GM12801 (cell line): ENCODE data around the gene PARP8.

ENCODE experiments used
- CTCF ChIP-seq: IDR thresholded peaks from one replicate; pipeline ENCODE4 v1.5.1; 2011; ENCODE audit warnings: control low read depth; ENCODE audit not compliant: insufficient read length; ENCODE audit errors: extremely low read depth

Gene PARP8

GRCh38 chr5:50813691-50814090, 147.3 kb downstream of the PARP8 start:
- TF ChIP-seq CTCF: no peak

- no peak for TF ChIP-seq CTCF
Measured at GRCh38 chr5:50814556-50814955, 148.1 kb downstream of the PARP8 start.

DNA sequence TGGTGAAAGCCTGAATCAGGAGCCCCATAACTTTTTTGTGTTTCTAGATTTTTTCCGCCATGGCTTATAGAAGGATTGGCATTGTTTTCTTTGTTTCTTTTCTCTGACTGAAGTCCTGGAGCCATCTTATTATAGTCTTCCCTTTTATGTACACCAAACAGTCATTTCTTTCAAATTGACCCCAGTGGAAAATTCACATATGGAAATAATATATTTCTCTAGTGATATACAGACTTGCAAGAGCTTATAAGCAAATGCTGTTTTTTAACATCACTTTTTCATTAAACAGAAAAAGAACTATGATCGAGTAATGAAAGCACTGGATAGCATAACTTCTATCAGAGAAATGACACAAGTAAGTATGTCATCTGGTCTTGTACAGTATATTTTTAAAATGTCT, 155.6 kb downstream of the PARP8 start:
- TF ChIP-seq CTCF: no peak

GRCh38 chr5:50822761-50823160, 156.3 kb downstream of the PARP8 start:
- TF ChIP-seq CTCF: no peak

DNA sequence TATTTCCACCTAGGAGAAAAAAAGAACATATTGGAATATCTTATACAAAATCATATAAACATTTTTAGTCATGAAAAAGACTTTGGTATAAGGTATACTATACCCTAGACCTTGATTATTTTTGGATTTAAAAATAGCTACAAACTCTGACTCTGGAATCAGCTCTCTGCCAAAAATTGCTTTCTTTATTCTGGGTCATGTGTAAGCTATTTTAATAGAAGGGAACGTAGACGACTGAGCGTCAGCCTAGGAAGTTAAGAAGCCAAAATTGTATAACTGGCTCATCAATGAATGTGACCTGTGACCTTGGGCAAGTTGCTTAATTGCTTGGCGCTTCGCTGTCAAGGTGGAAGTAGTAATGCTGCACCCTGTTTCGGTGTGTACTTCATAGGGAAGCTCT, 157.1 kb downstream of the PARP8 start:
- no peak for TF ChIP-seq CTCF

GRCh38 chr5:50824109-50824508, 157.7 kb downstream of the PARP8 start:
- no peak for TF ChIP-seq CTCF

- no peak for TF ChIP-seq CTCF
Measured at GRCh38 chr5:50827516-50828247, 161.2 kb downstream of the PARP8 start.
